HG02642 (cell line): ENCODE measurements around the gene ADAMTS12.
"Not testable (repeated sequence)": the region's sequence is repeated elsewhere in the genome, so short reads cannot be mapped to it uniquely, and the experiment has no call there.

Experiments
- ATAC-seq: cut with Tn5 transposase; IDR thresholded peaks from one replicate; pipeline ENCODE4 v1.9.1; 2021; ENCODE audit warnings: mild to moderate bottlenecking; ENCODE audit not compliant: unreplicated experiment, poor library complexity

Gene ADAMTS12

DNA sequence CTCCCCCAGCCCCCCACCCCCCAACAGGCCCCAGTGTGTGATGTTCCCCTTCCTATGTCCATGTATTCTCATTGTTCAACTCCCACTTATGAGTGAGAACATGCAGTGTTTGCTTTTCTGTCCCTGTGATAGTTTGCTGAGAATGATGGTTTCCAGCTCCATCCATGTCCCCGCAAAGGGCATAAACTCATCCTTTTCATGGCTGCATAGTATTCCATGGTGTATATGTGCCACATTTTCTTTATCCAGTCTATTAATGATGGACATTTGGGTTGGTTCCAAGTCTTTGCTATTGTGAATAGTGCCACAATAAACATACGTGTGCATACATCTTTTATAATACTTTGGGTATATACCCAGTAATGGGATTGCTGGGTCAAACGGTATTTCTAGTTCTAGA lies 23.1 kb upstream of the ADAMTS12 start:
- not testable (repeated sequence) for ATAC-seq

GRCh38 chr5:33906248-33906647 lies 14.5 kb upstream of the ADAMTS12 start:
- ATAC-seq: not testable (repeated sequence)

- ATAC-seq: no peak
Measured at GRCh38 chr5:33905381-33905780, 13.6 kb upstream of the ADAMTS12 start.

GRCh38 chr5:33903118-33903517 lies 11.3 kb upstream of the ADAMTS12 start:
- ATAC-seq: no peak

- ATAC-seq: no peak
Measured at GRCh38 chr5:33901156-33901555, 9.4 kb upstream of the ADAMTS12 start.

DNA sequence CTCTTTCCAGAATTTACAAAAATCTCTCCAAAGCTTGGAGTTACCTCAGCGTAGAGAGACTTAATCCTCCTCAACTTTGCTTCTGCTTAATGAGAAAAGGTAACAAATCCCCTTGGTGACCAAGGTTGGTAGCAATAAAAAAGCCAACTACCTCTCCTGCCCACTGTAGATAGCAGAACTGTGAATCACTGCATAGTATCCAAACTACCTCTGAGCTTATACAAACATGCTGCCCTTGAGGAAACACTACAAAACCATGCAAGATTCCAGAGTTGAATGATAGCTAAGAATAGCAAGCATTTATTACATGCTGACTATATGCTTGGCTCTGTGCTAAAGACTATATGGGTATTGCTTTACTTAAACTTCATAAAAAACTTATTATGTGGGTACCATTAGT lies 2.8 kb upstream of the ADAMTS12 start:
- ATAC-seq: no peak

GRCh38 chr5:33892620-33893137 lies 889 bp upstream of the ADAMTS12 start:
- no peak for ATAC-seq

DNA sequence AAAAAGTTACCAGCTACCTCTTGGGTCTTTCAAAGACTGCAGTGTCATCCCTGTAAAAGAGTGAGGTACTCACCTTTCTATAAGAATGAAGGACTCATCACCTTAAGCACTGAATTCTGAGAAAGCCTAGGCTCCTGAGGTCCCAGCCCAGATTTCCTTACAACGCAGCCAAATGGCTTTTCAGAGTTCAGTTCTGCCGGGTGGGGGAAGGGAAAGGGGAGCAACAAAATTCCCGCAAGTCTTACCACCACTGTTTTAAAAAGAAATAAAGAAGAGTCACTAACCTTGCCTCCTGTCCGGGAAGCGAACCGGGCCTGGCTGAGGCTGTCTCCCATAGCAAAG lies 373 bp downstream of the ADAMTS12 start:
- no peak for ATAC-seq

GRCh38 chr5:33890131-33891032 lies 1.4 kb downstream of the ADAMTS12 start:
- ATAC-seq: no peak

- ATAC-seq: no peak
Measured at GRCh38 chr5:33888587-33888986, 3.2 kb downstream of the ADAMTS12 start.

GRCh38 chr5:33887268-33887667 lies 4.5 kb downstream of the ADAMTS12 start:
- no peak for ATAC-seq

- ATAC-seq: no peak
Measured at GRCh38 chr5:33886283-33886682, 5.5 kb downstream of the ADAMTS12 start.

GRCh38 chr5:33885679-33886078 lies 6.1 kb downstream of the ADAMTS12 start:
- no peak for ATAC-seq

GRCh38 chr5:33883482-33883881 lies 8.3 kb downstream of the ADAMTS12 start:
- no peak for ATAC-seq

DNA sequence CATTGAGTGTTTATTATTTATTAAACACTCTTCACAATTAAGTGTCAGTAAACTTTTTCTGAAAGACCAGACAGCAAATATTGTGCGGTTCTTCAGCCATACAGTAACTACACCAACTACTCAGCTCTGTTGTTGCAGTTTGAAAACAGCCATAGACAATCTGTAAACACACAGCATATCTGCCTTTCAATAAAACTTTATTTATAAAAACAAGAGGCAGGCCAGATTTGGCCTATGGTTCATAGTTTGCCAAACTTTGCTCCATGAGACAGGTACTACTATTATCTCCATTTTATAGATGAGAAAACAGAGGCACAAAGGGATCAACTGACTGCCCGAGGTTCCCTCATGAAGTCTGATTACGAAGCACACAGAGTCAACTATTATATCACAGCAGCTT lies 11.5 kb downstream of the ADAMTS12 start:
- ATAC-seq: no peak

- no peak for ATAC-seq
Measured at GRCh38 chr5:33877449-33877848, 14.3 kb downstream of the ADAMTS12 start.

GRCh38 chr5:33867241-33867640 lies 24.5 kb downstream of the ADAMTS12 start:
- ATAC-seq: no peak

DNA sequence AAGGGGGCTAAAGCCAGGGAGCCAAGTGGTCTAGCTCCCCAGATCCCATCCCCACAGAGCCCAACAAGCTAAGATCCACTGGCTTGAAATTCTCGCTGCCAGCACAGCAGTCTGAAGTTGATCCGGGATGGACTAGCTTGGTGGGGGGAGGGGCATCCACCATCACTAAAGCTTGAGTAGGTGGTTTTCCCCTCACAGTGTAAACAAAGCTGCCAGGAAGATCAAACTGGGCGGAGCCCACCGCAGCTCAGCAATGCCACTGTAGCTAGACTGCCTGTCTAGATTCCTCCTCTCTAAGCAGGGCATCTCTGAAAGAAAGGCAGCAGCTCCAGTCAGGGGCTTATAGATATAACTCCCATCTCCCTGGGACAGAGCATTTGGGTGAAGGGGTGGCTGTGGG lies 32.6 kb downstream of the ADAMTS12 start:
- ATAC-seq: not testable (repeated sequence)

DNA sequence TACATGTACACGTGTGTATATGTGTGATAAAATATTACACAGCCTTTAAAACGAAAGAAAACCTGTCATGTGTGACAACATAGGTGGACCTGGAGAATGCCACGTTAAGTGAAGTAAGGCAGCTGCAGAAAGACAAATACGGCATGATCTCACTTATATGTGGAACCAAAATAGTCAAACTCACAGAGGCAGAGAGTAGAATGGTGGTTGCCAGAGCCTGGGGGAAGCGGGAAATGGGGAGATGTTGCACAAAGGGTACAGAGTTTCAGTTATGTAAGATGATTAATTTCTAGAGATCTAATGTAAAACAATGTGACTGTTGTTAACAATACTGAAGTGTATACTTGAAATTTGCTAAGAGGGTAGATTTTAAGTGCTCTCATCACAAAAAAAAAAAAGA lies 34.8 kb downstream of the ADAMTS12 start:
- peak; percentile 57 for ATAC-seq

- no peak for ATAC-seq
Measured at GRCh38 chr5:33855396-33855795, 36.4 kb downstream of the ADAMTS12 start.

DNA sequence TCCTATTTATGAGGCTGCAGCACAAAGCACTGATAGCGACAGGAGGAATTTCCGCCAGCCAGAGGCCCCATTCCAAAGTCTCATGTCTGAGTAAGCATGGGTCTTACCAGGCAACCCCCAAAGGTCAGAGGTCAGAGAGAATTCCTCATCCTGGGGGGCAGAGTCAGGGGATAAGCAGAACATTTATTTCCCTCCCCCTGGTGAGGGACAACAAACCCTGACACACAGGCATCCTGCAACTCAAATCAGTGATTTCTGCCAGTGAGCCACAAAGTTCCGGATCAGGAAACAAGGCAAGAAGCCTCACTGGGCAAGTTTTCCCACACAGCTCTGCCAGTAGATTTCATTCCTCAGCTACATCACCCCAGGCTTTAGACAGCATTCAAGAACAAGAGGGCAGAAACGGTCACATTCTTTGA lies 37.0 kb downstream of the ADAMTS12 start:
- ATAC-seq: no peak

DNA sequence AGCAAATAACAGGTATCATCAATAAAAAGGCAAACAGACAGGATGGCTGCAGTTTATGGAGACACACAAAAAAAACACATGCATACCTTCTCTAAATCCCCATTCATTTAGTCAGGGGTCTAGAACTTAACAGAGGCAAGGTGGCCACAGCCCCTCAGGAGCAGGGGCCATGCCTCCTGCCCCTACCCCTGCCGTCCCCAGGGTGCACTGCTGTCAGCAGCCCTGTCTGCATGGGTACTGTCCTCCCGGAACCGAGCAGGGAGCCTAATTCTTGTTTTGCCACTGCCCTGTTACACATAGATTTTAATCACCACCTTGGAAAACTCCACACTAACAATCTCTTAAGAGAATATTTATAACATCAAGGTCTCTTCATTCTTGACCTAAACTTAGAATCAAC lies 39.0 kb downstream of the ADAMTS12 start:
- no peak for ATAC-seq
